AML-193 (cell line): Measurements from ENCODE around the gene SLC25A29.
"Not testable (repeated sequence)": the region's sequence is repeated elsewhere in the genome, so short reads cannot be mapped to it uniquely, and the experiment has no call there.

Experiments used
- DNase-seq, 2 experiments: peaks; one replicate each; lab custom pipeline; 2025; lab: John Stamatoyannopoulos, UW

SLC25A29 gene

DNA sequence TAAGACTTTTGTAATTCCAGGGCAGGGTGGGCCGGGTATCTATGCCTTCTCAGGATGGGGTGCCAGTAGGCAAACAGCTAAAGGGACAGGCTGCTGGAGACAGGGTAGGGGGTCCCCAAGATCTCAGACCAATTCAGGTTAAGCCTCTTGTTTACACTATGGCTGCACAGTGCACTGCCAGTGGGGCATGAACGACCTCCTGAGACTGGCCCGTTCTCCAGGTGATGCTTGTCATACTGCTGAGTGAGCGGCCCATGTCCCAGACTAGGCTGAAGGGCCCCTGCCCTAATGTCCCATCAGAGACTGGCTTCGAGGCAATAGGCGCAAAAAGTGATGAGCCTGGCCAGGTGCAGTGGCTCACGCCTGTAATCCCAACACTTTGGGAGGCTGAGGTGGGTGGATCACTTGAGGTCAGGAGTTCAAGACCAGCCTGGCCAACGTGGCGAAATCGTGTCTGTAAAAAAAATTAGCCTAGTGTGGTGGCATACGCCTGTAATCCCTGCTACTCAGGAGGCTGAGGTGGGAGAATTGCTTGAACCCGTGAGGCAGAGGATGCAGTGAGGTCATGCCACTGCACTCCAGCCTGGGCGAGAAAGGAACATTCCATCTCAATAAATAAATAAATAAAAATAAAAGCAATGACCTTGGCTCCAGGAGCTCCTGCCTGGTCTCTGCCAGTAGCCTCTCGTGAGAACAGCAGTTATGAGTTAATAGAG is 12.6 kb downstream of the SLC25A29 start:
- no peak for DNase-seq

DNA sequence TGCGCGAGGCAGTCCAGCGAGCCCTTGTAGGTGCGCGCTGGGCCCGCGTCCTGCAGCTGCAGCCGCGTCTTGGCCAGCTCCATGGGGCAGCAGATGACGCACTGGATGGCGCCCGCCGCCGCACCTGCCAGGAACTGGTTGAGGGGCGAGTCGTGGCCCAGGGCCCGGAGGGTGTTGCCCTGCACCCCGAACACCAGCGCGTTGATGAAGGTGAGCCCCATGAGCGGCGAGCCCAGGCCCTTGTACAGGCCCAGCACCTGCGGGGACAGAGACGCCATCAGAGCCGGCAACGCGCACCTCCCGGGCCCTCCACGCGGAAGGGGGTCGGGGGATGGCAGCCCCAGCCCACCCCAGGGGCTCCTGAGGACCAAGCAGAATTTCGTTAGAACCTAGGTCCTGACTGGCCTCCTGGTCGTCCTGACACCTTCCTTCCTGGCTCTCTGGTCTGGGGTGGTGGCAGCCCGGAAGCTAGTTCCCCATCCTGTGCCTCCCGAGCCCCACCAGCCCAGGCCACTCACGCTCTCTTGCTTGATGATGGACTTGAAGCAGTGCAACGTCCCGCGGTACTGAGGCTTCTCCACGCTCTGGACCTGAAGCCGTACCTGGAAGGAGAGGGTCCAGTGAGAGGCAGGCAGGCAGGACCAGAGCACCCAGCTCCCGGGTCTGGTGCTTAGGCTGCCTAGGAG is 13.3 kb downstream of the SLC25A29 start:
- DNase-seq, result no peak

DNA sequence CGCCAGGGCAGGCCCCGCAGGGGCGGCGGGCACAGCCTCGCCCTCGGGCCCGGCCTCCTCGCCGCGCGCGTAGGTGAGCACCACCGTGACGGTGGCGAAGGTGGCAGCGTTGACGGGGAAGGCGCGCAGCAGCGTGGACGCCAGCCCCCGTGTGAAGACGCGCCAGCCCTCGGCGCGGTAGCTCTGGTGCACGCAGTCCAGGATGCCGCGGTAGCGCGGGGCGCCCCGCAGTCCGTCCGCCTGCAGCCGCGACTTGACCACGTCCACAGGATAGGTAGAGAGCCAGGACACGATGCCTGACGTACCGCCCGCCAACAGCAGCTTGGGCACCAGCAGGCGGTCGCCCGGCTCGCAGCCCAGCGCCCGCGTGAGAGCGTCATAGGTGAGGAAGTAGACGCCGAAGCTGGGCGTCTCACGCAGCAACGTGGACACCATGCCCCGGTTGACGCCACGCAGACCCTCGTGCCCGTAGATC is 13.9 kb downstream of the SLC25A29 start:
- no peak for DNase-seq

DNA sequence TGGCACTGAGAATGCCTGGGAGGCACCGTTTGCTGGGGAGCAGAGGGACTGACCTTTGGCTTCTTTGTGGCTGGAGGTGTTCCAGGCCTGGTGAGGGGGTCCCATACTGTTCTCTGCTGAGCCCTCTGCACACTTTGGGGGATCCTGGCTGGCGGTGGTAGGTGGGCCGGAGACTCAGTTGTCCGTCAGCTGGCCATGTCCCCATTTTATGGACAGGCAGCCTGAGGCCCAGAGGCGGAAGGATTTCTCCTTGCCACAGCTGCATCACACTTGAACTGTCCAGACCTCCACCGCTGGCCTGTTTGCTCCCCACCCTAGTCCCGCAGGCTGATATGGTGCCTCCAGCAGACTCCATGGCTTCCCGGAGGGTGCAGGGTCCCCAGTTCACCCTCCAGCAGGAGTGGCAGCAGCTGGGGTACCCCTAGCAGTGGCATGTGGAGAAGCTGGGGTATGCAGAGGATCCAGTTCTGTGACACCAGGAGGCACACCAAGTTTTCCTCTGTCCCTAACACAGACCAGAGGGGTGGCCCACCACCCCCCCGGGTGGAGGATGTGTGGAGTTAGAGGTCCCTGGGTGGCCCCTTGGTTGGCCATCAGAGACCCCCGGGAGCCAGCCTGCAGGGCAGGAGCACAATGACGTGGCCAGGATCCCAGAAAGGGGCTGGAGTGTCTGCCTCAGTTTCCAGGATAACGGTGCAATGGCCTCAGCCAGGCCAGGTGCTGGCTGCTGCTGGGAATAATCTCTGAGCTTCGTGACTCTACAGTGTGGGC is 14.8 kb downstream of the SLC25A29 start:
- DNase-seq, result no peak

DNA sequence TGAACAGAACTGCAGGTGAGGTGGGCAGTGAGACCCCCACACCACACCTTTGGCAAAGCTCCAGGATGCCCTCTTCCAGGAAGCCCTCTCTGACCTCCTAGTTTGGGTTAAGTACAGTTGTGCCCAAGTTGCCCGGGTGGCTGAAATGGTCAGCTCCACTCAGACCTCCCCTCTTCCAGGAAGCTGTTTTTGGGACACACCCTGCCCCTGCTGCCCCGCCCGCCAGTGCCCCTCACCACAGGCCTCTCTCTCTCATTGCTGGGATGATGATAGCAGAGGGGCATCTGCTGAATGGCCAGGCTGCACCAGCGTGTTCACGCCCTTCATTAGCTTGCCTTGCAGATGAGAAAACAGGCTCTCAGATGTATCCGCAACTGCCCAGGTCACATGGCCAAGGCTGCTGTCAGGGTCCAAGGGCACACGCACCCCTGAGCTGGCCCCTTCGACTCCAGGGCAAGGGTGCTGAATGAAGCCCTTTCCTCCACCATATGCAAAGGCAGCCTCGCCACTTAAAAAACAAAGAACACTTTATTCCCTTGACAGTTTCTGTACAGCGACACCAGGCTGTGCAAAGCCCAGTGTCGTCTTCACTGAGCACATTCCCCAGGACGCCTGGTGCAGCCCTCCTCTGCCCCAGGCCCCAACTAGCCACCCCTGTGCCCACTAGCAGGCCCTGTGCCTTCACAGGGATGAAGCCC is 15.5 kb downstream of the SLC25A29 start:
- no peak for DNase-seq

DNA sequence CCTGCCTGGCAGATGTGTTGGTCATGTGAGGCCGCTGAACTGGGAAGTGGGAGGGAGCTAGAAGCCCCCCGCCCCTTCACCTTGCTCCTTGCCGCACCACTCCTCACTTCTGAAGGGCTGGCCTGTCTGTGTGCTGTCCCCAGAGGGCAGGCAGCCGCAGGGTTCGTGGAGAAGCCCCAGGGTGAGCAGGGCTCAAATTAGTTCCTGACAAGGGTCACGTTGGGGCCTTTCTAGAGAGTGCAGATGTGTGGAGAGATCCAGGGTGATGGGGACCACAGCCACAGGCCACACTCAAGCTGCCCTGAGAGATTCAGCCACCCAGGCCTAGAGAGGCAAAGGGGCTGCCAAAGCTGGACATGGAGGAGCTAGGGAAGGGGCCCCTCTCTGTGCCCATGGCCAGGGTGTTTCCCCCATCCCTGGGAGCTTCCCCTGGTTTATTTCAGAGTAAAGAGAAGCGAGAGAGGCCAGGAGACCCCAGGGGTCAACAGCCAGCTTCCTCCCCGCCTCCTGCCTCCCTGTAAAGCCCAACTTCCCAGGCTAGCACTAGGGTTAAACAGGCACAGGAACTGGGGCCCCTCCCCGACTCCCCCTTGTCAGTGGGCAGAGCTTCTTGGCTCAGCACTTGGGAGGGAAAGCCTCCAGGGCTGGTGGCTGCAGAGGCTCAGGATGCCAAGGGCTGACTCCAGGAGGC is 16.2 kb downstream of the SLC25A29 start:
- no peak for DNase-seq

DNA sequence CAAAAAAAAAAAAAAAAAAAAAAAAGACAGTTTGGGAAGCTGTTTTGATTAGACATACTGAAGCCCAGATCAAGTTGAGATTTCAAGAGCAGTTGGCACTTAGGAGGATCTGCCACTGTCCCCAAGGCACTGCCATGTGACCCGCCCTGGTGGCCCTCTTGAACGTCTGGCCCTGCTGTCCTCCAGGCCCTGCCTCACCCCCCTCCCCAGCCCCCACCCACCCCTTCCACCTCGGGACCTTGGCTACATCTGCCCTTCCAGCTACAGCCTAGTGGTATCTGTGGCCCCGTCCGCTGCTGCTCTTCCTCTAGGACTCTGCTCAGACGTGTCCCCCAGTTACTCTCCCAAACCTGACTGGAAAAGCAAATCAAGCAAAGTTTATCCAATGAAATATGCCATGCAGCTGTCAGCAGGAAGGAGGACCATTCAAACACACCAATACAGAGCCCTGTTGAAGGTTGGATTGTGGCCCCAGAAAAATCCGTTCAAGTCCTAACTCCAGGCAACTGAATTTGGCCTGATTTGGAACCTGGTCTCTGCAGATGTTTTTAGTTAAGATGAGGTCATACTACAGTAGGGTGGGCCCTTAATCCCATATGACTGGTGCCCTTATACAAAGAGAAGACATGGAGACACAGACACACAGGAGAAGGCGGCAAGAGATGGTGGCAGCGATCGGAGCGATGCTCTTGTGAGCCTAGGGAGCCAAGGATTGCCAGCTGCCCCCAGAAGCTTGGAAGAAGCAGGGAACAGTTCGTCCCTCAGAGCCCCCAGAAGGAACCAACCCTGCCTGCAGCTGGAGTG is 17.7 kb downstream of the SLC25A29 start:
- DNase-seq, result no peak

DNA sequence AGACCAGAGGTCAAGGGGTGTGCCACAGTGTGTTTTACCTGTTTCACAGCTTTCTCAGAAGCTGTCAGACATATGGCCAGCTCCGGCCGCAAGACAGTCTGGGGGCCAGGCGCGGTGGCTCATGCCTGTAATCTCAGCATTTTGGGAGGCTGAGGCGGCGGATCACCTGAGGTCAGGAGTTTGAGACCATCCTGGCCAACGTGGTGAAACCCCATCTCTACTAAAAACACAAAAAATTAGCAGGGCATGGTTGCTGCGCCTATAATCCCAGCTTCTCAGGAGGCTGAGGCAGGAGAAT is 18.3 kb downstream of the SLC25A29 start:
- not testable (repeated sequence) for DNase-seq

DNA sequence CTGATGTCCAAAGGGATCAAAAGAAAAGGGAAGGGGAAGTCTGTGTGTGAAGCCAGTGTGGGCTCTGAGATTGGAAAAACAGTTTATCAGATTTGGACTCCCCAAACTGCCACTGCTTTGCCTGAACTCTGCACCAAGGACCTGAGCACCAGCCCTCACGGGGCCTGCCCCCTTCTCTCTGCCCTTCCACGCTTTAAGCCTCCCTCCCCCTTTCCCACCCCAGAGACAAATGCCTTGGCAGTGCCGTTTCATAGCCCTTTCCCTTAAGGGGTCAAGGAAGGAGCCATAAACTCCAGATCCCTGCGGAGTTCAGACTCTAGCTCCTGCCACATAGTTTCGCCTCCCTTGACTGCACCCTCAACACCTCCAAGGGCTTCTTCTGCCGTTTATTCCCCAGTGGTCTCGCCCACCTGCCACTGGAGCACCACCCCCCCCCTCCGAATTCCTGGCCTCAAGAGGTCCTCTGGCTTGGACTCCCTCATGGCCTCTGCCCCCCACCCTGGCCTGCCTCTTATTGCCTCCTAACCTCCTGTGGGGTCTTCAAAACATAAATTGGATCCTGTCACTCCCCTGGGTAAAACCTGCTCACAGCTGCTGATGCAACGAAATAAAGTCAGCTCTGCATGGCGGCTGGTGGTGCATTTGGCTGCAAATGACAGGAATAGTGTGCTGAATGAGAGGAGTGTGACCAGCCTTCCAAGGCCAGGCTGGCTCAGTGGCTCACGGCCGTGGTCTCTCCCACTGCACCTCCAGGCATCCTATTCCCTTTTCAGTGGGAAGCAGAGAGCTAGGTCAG is 18.8 kb downstream of the SLC25A29 start:
- no peak for DNase-seq

DNA sequence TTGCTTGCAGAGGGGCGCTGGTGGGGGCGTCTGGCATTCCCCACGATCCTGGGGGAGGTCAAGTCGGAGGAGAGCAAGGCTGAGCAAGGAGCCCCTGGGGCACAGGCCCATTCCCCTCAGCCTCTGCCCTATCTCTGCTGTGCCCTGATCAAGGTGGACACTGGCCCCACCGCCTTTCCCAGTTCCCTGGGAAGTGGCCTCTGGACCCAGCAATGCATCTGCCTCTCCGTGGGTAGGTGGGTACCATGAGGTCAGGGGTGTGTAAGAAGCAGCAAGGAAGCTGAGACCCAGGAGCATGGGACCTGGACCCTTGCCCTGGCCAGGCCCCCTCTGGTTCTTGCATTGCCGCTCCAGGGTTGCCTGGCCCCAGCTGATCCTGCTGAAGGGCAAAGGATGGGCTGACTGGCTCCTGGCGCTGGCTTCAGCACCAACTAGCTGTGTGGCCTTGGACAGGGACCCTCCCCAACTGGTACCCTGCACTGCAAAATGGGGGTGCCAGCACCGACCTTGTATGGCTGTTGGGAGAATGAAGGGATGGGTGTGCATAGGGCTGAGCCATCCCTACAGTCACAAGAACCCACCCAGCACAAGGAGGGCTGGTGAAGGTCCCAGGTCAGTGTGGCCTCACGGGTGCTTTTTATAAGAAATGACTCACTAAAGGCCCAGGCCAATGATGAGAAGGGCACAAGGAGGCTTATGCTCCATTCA is 19.6 kb downstream of the SLC25A29 start:
- DNase-seq, result no peak

DNA sequence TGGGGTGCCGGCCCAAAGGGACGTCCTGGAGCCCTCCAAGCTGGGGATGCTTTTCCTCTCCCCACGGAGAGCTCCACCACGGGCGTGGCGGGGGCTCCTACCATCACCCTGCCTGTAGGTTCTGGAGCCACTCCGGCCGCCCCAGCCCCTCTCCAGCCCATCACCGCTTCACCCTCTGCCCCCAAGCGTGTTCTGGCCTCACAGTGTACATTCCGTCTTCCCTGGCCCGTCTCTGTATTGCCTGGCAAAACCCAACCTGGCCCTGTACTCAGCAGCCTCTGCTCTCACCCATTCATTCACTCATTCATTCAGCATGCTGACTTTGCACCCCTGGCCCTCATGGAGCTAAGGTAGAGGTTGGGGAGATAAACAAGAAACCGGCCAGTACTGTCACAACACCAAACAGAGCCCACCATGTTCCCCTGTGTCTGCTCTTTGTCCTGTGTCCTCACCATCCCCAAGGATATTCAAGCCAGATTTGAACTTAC is 20.3 kb downstream of the SLC25A29 start:
- no peak for DNase-seq

DNA sequence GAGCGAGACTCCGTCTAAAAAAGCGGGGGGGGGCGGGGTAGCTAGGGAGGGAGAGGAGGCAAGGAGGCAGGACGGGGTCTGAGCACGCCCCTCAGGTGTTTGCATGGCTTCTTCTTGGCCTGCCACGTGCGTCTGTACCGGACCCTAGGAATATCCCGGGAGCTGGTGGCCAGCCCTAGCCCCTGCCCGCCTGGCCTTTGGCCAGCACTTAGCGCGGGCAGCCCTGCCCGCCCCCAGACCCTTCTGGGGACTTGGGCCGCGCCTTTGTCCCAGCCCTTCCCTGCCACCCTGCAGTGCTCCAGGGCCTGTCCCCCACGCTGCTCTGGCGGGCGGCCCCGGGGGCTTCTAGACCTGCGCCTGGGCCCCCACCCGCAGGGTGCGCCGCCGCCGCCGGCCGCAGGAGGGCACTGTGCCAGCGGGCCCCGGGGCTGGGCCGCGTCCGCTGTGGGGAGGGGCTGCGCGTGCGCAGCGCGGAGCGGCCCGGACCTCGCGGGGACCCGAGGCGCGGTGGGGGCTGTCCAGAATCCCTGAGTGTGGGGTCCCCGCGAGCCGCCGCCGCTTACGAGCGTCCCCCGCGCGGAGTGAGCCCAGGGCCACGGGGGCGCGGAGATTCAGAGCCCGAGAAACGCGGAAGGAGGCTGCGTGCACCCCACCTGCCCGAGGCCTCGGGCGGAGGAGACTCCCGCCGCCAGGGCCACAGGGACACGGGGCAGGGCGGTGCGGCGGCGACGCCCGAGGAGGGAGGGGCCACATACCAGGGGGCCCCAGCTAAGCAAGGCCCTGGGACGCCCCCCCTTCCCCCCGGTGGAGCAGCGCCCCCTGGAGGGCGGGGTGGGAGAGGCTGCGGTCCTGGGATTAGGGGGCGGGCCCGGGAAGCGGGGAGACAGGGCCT is 21.0 kb downstream of the SLC25A29 start:
- peak; percentile 22 to 39 for DNase-seq

DNA sequence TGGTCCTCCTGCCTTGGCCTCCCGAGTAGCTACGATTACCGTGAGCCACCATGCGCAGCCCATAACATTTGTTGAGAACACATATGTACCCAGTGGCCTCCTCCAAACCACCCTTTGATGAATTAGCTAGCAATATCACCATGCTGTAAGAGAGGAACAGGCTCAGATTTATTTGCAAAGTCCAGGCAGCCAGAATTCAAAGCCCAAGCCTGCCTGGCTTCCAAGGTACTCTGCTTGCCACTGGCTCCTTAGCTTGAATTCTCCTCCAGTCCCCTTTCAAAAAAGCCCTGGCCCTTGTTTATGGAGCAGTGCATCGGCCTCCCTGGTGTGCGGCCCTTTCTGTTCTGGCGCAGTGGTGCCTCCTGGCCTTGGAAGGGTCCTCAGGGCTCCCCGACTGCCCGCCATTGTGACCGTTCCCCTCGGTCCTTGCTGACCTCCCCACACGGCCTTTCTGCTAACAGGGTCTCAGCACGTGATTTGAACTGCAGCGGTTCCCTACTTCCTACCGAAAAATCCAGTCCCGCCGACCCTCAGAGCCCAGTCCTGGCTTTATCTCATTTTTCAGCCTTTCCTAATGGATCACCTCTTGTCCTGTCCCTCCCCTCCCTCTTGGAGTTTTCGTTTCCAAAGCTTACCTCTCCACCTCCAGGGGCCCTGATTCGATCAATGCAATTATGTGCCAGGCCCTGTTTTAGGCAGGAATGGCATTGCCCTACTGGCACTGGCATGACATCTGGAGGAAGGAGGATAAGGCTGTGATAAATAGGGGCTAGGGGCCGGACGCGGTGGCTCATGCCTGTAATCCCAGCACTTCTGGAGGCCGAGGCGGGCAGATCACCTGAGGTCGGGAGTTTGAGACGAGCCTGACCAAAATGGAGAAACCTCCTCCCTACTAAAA is 22.0 kb downstream of the SLC25A29 start:
- DNase-seq, result no peak

DNA sequence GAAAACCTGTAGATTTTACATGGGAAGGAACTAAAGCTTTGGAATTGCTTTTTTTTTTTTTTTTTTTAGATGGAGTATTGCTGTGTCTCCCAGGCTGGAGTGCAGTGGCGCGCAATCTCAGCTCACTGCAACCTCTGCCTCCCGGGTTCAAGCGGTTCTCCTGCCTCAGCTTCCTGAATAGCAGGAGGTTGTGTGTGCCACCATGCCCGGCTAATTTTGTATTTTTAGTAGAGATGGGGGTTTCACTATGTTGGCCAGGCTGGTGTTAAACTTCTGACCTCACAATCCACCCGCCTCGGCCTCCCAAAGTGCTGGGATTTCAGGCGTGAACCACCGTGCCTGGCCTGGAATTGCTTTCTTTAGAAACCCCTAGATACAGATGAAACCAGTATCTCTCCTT is 22.8 kb downstream of the SLC25A29 start:
- DNase-seq, result not testable (repeated sequence)

DNA sequence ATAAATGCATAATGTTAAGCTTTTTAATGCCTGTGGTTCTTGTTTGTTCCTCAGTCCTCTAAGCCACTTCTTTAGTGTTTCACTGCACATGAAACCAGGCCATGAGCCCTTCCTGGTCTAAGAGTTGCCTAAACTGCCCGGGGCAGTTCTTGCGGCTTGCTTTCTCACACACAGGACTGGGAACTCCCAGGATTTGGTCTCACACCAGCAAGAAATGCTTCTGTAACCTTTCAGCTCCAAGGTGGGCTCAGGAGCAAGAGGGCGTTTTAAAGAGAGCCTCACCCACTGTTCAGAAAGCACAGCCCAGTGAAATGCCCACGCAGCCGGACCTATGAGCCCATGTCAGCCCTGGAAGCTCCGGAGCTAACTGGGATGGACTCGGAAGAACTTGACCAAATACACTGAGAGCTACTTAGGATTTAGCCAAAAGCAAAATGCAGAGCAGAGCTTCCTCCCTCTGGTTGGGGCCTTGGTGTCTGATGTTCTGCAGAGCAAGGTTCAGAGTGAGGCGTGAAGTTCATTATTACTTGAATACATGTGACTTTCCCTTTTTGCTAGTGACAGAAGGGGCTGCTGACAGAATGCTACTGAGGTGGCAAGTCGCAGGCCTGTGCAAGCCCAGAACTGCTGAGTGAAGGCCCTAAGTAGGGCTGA is 23.4 kb downstream of the SLC25A29 start:
- no peak for DNase-seq

DNA sequence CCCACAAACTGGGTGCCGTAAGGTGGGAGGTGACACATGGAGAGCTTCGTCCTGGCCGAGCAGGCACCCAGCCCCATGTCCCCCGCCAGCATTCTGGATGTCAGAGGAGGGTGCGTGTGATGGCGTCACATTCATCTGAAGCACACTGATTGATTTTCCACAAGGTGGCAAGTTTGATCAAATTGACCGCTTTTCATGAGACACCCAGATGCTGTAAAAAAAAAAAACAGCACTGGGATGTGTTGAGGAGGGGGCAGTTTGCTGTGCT is 24.2 kb downstream of the SLC25A29 start:
- no peak for DNase-seq
